ENCODE measurements around the gene RET.

RET gene

GRCh38 chr10:43158636-43159035, 81.8 kb downstream of the RET start:
- Histone ChIP-seq H3K36me3 (ENCODE audit: control insufficient read depth in 2 of 2, insufficient read depth in 1 of 2, low read length in 2 of 2) (peaks cover 0 to 24% of the 10 kb centered on the region in 2 experiments; a peak in 1 of 3 replicates), H3K9me3 (ENCODE audit: control insufficient read depth, insufficient read depth, low read depth, low read length) (no peaks in the 10 kb centered on the region), H3K4me1 (ENCODE audit: control insufficient read depth, insufficient read depth, low read length) (0 out of 2 replicates have a peak, but pooled peaks cover 3% of the 10 kb centered on the region), H3K27ac (ENCODE audit: extremely low read depth, low read depth, low read length) (no peak overlapping the region), H3K4me3 (ENCODE audit: low read depth, low read length) (no peak overlapping the region)
- CTCF ChIA-PET = no interaction called here
- POLR2A ChIA-PET = no interaction called here
- no peak for TF ChIP-seq ZNF843 (tag by site-specific recombination; IDR thresholded peaks at IDR 0.05)
- no peak for TF ChIP-seq ZNF221 (tag by site-specific recombination; IDR thresholded peaks at IDR 0.05; ENCODE audit: borderline replicate concordance)
- TF ChIP-seq ZNF19 (tag by site-specific recombination; IDR thresholded peaks at IDR 0.05; ENCODE audit: low read depth) = no peak
- TF ChIP-seq ZNF571 (tag by site-specific recombination; IDR thresholded peaks at IDR 0.05) = no peak
- TF ChIP-seq TRIM28 (IDR thresholded peaks at IDR 0.05; ENCODE audit: borderline replicate concordance, low read length) = no peak
- no peak for TF ChIP-seq ZNF596 (tag by site-specific recombination; IDR thresholded peaks at IDR 0.05)
- no peak for TF ChIP-seq ZNF24 (tag by site-specific recombination; IDR thresholded peaks at IDR 0.05)
- TF ChIP-seq ZNF707 (tag by site-specific recombination; IDR thresholded peaks at IDR 0.05) = no peak
- no peak for TF ChIP-seq ZSCAN23 (tag by site-specific recombination; IDR thresholded peaks at IDR 0.05)
- TF ChIP-seq ZNF514 (tag by site-specific recombination; IDR thresholded peaks at IDR 0.05) = no peak
- TF ChIP-seq KLF8 (tag by site-specific recombination; IDR thresholded peaks at IDR 0.05) = no peak
- TF ChIP-seq ZNF776 (tag by site-specific recombination; IDR thresholded peaks at IDR 0.05; ENCODE audit: borderline replicate concordance) = no peak
- no peak for TF ChIP-seq ZIC2 (tag by site-specific recombination; IDR thresholded peaks at IDR 0.05)

- Histone ChIP-seq H3K4me1 (ENCODE audit: control insufficient read depth, insufficient read depth, low read length) (0 out of 2 replicates have a peak, but pooled peaks cover 3% of the 10 kb centered on the region), H3K9me3 (ENCODE audit: control insufficient read depth, insufficient read depth, low read depth, low read length) (no peaks in the 10 kb centered on the region), H3K4me3 (ENCODE audit: low read depth, low read length) (no peak overlapping the region), H3K36me3 (ENCODE audit: control insufficient read depth in 2 of 2, insufficient read depth in 1 of 2, low read length in 2 of 2) (peaks cover 0 to 27% of the 10 kb centered on the region in 2 experiments; a peak in 1 of 3 replicates), H3K27ac (ENCODE audit: extremely low read depth, low read depth, low read length) (no peak overlapping the region)
- CTCF ChIA-PET = no interaction called here
- POLR2A ChIA-PET = no interaction called here
- TF ChIP-seq ZNF624 (tag by site-specific recombination; IDR thresholded peaks at IDR 0.05) (no peak), ZNF302 (tag by site-specific recombination; IDR thresholded peaks at IDR 0.05; ENCODE audit: low read depth) (no peak), SP2 (tag by site-specific recombination; IDR thresholded peaks at IDR 0.05) (no peak), ZNF132 (tag by site-specific recombination; IDR thresholded peaks at IDR 0.05; ENCODE audit: borderline replicate concordance) (no peak), ZFHX2 (tag by site-specific recombination; conservative IDR thresholded peaks at IDR 0.05) (no peak), ZNF133 (tag by site-specific recombination; IDR thresholded peaks at IDR 0.05) (no peak), ZNF785 (tag by site-specific recombination; IDR thresholded peaks at IDR 0.05) (no peak), ZNF549 (tag by site-specific recombination; IDR thresholded peaks at IDR 0.05) (no peak)
These were observed 83.4 kb downstream of the RET start for GRCh38 chr10:43160046-43160920.

- no peak overlapping the region for H3K27ac ChIP-seq (ENCODE audit: extremely low read depth, low read depth, low read length)
- H3K4me1 ChIP-seq (ENCODE audit: control insufficient read depth, insufficient read depth, low read length) = 0 out of 2 replicates have a peak, but pooled peaks cover 3% of the 10 kb centered on the region
- POLR2A ChIA-PET = no interaction called here
- TF ChIP-seq ZFHX2 (tag by site-specific recombination; conservative IDR thresholded peaks at IDR 0.05) (no peak), ZNF513 (tag by site-specific recombination; IDR thresholded peaks at IDR 0.05) (no peak), WT1 (tag by site-specific recombination; IDR thresholded peaks at IDR 0.05) (no peak), ZBTB17 (tag by site-specific recombination; IDR thresholded peaks at IDR 0.05) (no peak), ZNF324 (tag by site-specific recombination; IDR thresholded peaks at IDR 0.05) (no peak), ZNF138 (tag by site-specific recombination; IDR thresholded peaks at IDR 0.05; ENCODE audit: borderline replicate concordance) (no peak)
- no peak overlapping the region for H3K4me3 ChIP-seq (ENCODE audit: low read depth, low read length)
- H3K36me3 ChIP-seq (ENCODE audit: control insufficient read depth in 2 of 2, insufficient read depth in 1 of 2, low read length in 2 of 2) = peaks cover 0 to 27% of the 10 kb centered on the region in 2 experiments; a peak in 1 of 3 replicates
- no peaks in the 10 kb centered on the region for H3K9me3 ChIP-seq (ENCODE audit: control insufficient read depth, insufficient read depth, low read depth, low read length)
- CTCF ChIA-PET = no interaction called here
These were observed 84.0 kb downstream of the RET start for GRCh38 chr10:43160921-43161255.

Data from HEK293 (cell line).